WTC11 (cell line): ENCODE measurements around the gene TSPO. TPM values are rescaled to one million over a fixed set of nuclear protein-coding genes. Genes with fewer than 3 reads are reported as not detected.

Experiments used
- ATAC-seq: fragments of 200-7000 bp; cut with Tn5 transposase; 2 replicates; pipeline ENCODE4 v1.10.0; 2021; ENCODE audit warnings: mild to moderate bottlenecking, moderate library complexity
- CTCF ChIA-PET: fragments of 300-600 bp; sonication (Branson Sonifier 250); formaldehyde crosslinking; loops from one replicate; lab custom pipeline; 2021; ENCODE audit warnings: antibody characterized with exemption; lab: Charles Lee
- POLR2A ChIA-PET: fragments of 350-600 bp; sonication (Branson Sonifier 250); formaldehyde crosslinking; loops from one replicate; lab custom pipeline; 2021; ENCODE audit warnings: antibody characterized with exemption; lab: Charles Lee
- DNase-seq: peaks from one replicate; pipeline ENCODE4 v3.0.0; 2021; ENCODE audit warnings: low spot score
- H3K27ac Mint-ChIP-seq: 2 replicates; pipeline ENCODE4 v1.8.0; 2021; ENCODE audit warnings: mixed read lengths
- H3K27me3 Mint-ChIP-seq: 2 replicates; pipeline ENCODE4 v1.8.0; 2021; ENCODE audit warnings: low read depth, mild to moderate bottlenecking, moderate library complexity, mixed read lengths
- H3K36me3 Mint-ChIP-seq: 2 replicates; pipeline ENCODE4 v1.8.0; 2021; ENCODE audit warnings: mixed read lengths
- H3K4me1 Mint-ChIP-seq: 2 replicates; pipeline ENCODE4 v1.8.0; 2022; ENCODE audit warnings: mixed read lengths
- H3K4me3 Mint-ChIP-seq: 2 replicates; pipeline ENCODE4 v1.8.0; 2021; ENCODE audit warnings: mild to moderate bottlenecking, moderate library complexity, mixed read lengths
- H3K9me3 Mint-ChIP-seq: 2 replicates; pipeline ENCODE4 v1.8.0; 2021; ENCODE audit warnings: mixed read lengths
- ARID4B ChIP-seq: sonication (generic); formaldehyde crosslinking; IDR thresholded peaks from 2 replicates; pipeline ENCODE4 v1.8.0; 2023; ENCODE audit warnings: missing genetic modification reagents, mild to moderate bottlenecking, borderline replicate concordance
- ATF3 ChIP-seq: sonication (generic); formaldehyde crosslinking; conservative IDR thresholded peaks from 2 replicates; pipeline ENCODE4 v1.8.1; 2022; ENCODE audit warnings: mild to moderate bottlenecking, missing genetic modification reagents
- ATF6 ChIP-seq: sonication (generic); formaldehyde crosslinking; IDR thresholded peaks from 2 replicates; pipeline ENCODE4 v1.8.1; 2023; ENCODE audit warnings: mild to moderate bottlenecking, missing genetic modification reagents
- CREM ChIP-seq: sonication (generic); formaldehyde crosslinking; IDR thresholded peaks from 2 replicates; pipeline ENCODE4 v1.8.1; 2022; ENCODE audit warnings: mild to moderate bottlenecking, missing genetic modification reagents, moderate library complexity
- CTCF ChIP-seq: fragments of 200-600 bp; IDR thresholded peaks from 2 replicates; pipeline ENCODE4 v1.8.0; 2022; ENCODE audit warnings: antibody characterized with exemption
- E2F5 ChIP-seq: sonication (generic); formaldehyde crosslinking; IDR thresholded peaks from 2 replicates; pipeline ENCODE4 v1.8.1; 2022; ENCODE audit warnings: mild to moderate bottlenecking, moderate library complexity, missing genetic modification reagents
- ELF4 ChIP-seq: sonication (generic); formaldehyde crosslinking; IDR thresholded peaks from 2 replicates; pipeline ENCODE4 v1.8.1; 2022; ENCODE audit warnings: low read depth, mild to moderate bottlenecking, moderate library complexity, missing genetic modification reagents
- FOXJ3 ChIP-seq: sonication (generic); formaldehyde crosslinking; IDR thresholded peaks from 2 replicates; pipeline ENCODE4 v1.9.0; 2021; ENCODE audit warnings: missing genetic modification reagents, mild to moderate bottlenecking, borderline replicate concordance
- KAT7 ChIP-seq: sonication (generic); formaldehyde crosslinking; IDR thresholded peaks from 2 replicates; pipeline ENCODE4 v1.8.1; 2023; ENCODE audit warnings: missing genetic modification reagents, mild to moderate bottlenecking, borderline replicate concordance
- NFYB ChIP-seq: sonication (generic); formaldehyde crosslinking; conservative IDR thresholded peaks from 2 replicates; pipeline ENCODE4 v1.8.0; 2022; ENCODE audit warnings: low read depth, missing genetic modification reagents
- SOX15 ChIP-seq: fragments of 250-450 bp; sonication (Bioruptor Pico); IDR thresholded peaks from 2 replicates; pipeline ENCODE4 v1.9.0; 2021; ENCODE audit warnings: mild to moderate bottlenecking
- ZNF138 ChIP-seq: sonication (generic); formaldehyde crosslinking; conservative IDR thresholded peaks from 2 replicates; pipeline ENCODE4 v1.8.1; 2022; ENCODE audit warnings: mild to moderate bottlenecking, moderate library complexity, missing genetic modification reagents
- ZNF423 ChIP-seq: fragments of 250-450 bp; sonication (Bioruptor Pico); IDR thresholded peaks from 2 replicates; pipeline ENCODE4 v2.1.2; 2022; ENCODE audit warnings: mild to moderate bottlenecking, moderate library complexity
- ZNF425 ChIP-seq: fragments of 250-450 bp; sonication (Bioruptor Pico); conservative IDR thresholded peaks from 2 replicates; pipeline ENCODE4 v1.9.0; 2021; ENCODE audit warnings: mild to moderate bottlenecking
- total RNA-seq: library from RNA; stranded (reverse); gene quantifications from 3 replicates; pipeline ENCODE4 v1.2.3, GENCODE V29; 2021
- TF ChIP-seq, protein P1 (sequence below): sonication (generic); formaldehyde crosslinking; IDR thresholded peaks from 2 replicates; pipeline ENCODE4 v1.8.1; 2023; ENCODE audit warnings: mild to moderate bottlenecking, missing genetic modification reagents
- TF ChIP-seq, protein P2 (sequence below): sonication (generic); formaldehyde crosslinking; IDR thresholded peaks from 2 replicates; pipeline ENCODE4 v1.8.1; 2023; ENCODE audit warnings: mild to moderate bottlenecking, missing genetic modification reagents, borderline replicate concordance

The TSPO gene
- total RNA-seq, 1 experiment from 2014 or later: 21.9 TPM

- H3K4me1 Mint-ChIP-seq: no peaks in the 10 kb centered on the region
- H3K27me3 Mint-ChIP-seq: no peaks in the 10 kb centered on the region
- TF ChIP-seq ZNF423 (CRISPR knock-in tag) (0 out of 2 replicates have a peak, but pooled peaks have one; percentile 8), CREM (CRISPR knock-in tag) (no peak), CTCF (no peak)
- peaks cover 57% of the 10 kb centered on the region for H3K36me3 Mint-ChIP-seq
- H3K9me3 Mint-ChIP-seq: no peaks in the 10 kb centered on the region
- H3K4me3 Mint-ChIP-seq: no peak overlapping the region
- H3K27ac Mint-ChIP-seq: no peak overlapping the region
- POLR2A ChIA-PET: interaction anchor here (0.6 kb wide), 1 partner anchor 211 kb away, joined by 4 read pairs; no protein-coding TSS in a partner anchor
- ATAC-seq: no peak
- CTCF ChIA-PET: interaction anchor here (1.7 kb wide), 1 partner anchor 56 kb away, joined by 4 read pairs; no protein-coding TSS in a partner anchor
- DNase-seq: no peak
These were observed 23.7 kb downstream of the TSPO start for GRCh38 chr22:43174941-43175531.

DNA sequence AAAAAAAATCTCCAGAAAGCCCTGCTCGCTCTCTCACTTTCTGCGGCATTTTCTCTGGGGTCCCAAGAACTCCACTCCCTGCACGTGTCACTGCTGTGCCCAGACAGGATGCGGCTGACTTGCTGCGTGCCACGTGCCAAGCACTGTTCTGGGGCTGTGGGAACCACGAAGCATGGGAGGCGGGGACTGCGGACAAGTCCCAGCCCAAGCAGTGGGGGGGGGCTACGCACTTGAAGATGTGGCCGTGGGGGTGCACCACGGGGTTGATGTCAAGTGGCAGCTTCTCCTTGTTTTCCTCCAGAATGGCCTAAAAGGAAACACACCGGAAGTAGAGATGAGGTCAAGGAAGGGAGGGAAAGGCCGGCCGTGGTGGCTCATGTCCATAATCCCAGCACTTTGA, 24.7 kb downstream of the TSPO start:
- H3K36me3 Mint-ChIP-seq: peaks cover 59% of the 10 kb centered on the region
- POLR2A ChIA-PET: no interaction called here
- CTCF ChIA-PET: interaction anchor here (1.1 to 1.7 kb wide), 3 partner anchors 10 to 55 kb away, joined by 3 to 4 read pairs (median 4); no protein-coding TSS in a partner anchor
- no peaks in the 10 kb centered on the region for H3K9me3 Mint-ChIP-seq
- H3K4me3 Mint-ChIP-seq: no peak overlapping the region
- H3K27me3 Mint-ChIP-seq: no peaks in the 10 kb centered on the region
- DNase-seq: no peak
- no peaks in the 10 kb centered on the region for H3K4me1 Mint-ChIP-seq
- peak overlapping the region; percentile 36; the same call in 1 of the 2 replicates for H3K27ac Mint-ChIP-seq
- ATAC-seq: no peak
- TF ChIP-seq ZNF138 (CRISPR knock-in tag) (no peak), SOX15 (CRISPR knock-in tag) (no peak), NFYB (CRISPR knock-in tag) (no peak), ARID4B (no peak), E2F5 (CRISPR knock-in tag) (no peak), KAT7 (CRISPR knock-in tag) (no peak), ATF6 (CRISPR knock-in tag) (no peak), ATF3 (no peak), FOXJ3 (CRISPR knock-in tag) (no peak), ELF4 (CRISPR knock-in tag) (no peak), ZNF425 (CRISPR knock-in tag) (no peak)
- TF ChIP-seq, protein P1, sequence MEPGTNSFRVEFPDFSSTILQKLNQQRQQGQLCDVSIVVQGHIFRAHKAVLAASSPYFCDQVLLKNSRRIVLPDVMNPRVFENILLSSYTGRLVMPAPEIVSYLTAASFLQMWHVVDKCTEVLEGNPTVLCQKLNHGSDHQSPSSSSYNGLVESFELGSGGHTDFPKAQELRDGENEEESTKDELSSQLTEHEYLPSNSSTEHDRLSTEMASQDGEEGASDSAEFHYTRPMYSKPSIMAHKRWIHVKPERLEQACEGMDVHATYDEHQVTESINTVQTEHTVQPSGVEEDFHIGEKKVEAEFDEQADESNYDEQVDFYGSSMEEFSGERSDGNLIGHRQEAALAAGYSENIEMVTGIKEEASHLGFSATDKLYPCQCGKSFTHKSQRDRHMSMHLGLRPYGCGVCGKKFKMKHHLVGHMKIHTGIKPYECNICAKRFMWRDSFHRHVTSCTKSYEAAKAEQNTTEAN (CRISPR knock-in tag): no peak
- TF ChIP-seq, protein P2, sequence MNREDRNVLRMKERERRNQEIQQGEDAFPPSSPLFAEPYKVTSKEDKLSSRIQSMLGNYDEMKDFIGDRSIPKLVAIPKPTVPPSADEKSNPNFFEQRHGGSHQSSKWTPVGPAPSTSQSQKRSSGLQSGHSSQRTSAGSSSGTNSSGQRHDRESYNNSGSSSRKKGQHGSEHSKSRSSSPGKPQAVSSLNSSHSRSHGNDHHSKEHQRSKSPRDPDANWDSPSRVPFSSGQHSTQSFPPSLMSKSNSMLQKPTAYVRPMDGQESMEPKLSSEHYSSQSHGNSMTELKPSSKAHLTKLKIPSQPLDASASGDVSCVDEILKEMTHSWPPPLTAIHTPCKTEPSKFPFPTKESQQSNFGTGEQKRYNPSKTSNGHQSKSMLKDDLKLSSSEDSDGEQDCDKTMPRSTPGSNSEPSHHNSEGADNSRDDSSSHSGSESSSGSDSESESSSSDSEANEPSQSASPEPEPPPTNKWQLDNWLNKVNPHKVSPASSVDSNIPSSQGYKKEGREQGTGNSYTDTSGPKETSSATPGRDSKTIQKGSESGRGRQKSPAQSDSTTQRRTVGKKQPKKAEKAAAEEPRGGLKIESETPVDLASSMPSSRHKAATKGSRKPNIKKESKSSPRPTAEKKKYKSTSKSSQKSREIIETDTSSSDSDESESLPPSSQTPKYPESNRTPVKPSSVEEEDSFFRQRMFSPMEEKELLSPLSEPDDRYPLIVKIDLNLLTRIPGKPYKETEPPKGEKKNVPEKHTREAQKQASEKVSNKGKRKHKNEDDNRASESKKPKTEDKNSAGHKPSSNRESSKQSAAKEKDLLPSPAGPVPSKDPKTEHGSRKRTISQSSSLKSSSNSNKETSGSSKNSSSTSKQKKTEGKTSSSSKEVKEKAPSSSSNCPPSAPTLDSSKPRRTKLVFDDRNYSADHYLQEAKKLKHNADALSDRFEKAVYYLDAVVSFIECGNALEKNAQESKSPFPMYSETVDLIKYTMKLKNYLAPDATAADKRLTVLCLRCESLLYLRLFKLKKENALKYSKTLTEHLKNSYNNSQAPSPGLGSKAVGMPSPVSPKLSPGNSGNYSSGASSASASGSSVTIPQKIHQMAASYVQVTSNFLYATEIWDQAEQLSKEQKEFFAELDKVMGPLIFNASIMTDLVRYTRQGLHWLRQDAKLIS (CRISPR knock-in tag): no peak
